OCI-LY1 (cell line): ENCODE measurements around the gene POLA1.

ENCODE experiments used
- H2AFZ ChIP-seq: fragments of 200-600 bp; sonication (generic), shearing (Covaris generic); 2 replicates; pipeline ENCODE4 v1.6.0; 2014; ENCODE audit warnings: antibody characterized with exemption, mild to moderate bottlenecking, low read length
- H3F3A ChIP-seq: fragments of 200-600 bp; sonication (generic), shearing (Covaris generic); 2 replicates; pipeline ENCODE4 v1.6.0; 2014; ENCODE audit warnings: mild to moderate bottlenecking, antibody characterized with exemption, low read length, moderate library complexity; ENCODE audit not compliant: insufficient read depth
- H3K27ac ChIP-seq: fragments of 200-600 bp; sonication (generic); 2 replicates; pipeline ENCODE4 v1.5.1; 2014; ENCODE audit warnings: low read length, mixed run types, mild to moderate bottlenecking, low read depth; ENCODE audit not compliant: poor library complexity, severe bottlenecking
- H3K27me3 ChIP-seq: fragments of 200-600 bp; sonication (generic); 2 replicates; pipeline ENCODE4 v1.6.0; 2014; ENCODE audit warnings: antibody characterized with exemption, mild to moderate bottlenecking, low read length, moderate library complexity; ENCODE audit not compliant: insufficient read depth
- H3K36me3 ChIP-seq: fragments of 200-600 bp; sonication (generic); 2 replicates; pipeline ENCODE4 v1.6.1; 2014; ENCODE audit warnings: mild to moderate bottlenecking, antibody characterized with exemption, low read length, moderate library complexity, mixed read lengths; ENCODE audit not compliant: insufficient read depth
- H3K4me1 ChIP-seq: fragments of 200-600 bp; sonication (generic); 2 replicates; pipeline ENCODE4 v1.5.1; 2014; ENCODE audit warnings: mild to moderate bottlenecking, low read length, moderate library complexity; ENCODE audit not compliant: insufficient read depth, severe bottlenecking
- H3K4me2 ChIP-seq: fragments of 200-600 bp; sonication (generic), shearing (Covaris generic); 2 replicates; pipeline ENCODE4 v1.6.1; 2014; ENCODE audit warnings: low read length
- H3K4me3 ChIP-seq: fragments of 200-600 bp; sonication (generic); 2 replicates; pipeline ENCODE4 v1.5.1; 2014; ENCODE audit warnings: low read length, low read depth, mild to moderate bottlenecking, mixed read lengths; ENCODE audit not compliant: poor library complexity, severe bottlenecking
- H3K79me2 ChIP-seq: fragments of 200-600 bp; shearing (Covaris generic); 2 replicates; pipeline ENCODE4 v1.6.1; 2016; ENCODE audit warnings: mixed run types, low read length, mixed read lengths; ENCODE audit not compliant: insufficient read depth
- H3K9ac ChIP-seq: fragments of 200-600 bp; sonication (generic), shearing (Covaris generic); 2 replicates; pipeline ENCODE4 v1.6.1; 2014; ENCODE audit warnings: mild to moderate bottlenecking, low read length, mixed read lengths
- H3K9me2 ChIP-seq: fragments of 200-600 bp; sonication (generic), shearing (Covaris generic); 2 replicates; pipeline ENCODE4 v1.6.1; 2014; ENCODE audit warnings: low read depth, mild to moderate bottlenecking, low read length, mixed read lengths
- H3K9me3 ChIP-seq: fragments of 200-600 bp; shearing (Covaris generic); 2 replicates; pipeline ENCODE4 v1.6.1; 2014; ENCODE audit warnings: low read length, mixed read lengths
- H4K20me1 ChIP-seq: fragments of 200-600 bp; sonication (generic), shearing (Covaris generic); 2 replicates; pipeline ENCODE4 v1.6.0; 2016; ENCODE audit warnings: mild to moderate bottlenecking, low read length; ENCODE audit not compliant: insufficient read depth
- CTCF ChIP-seq: fragments of 200-600 bp; sonication (generic), shearing (Covaris generic); IDR thresholded peaks from 2 replicates; pipeline ENCODE4 v1.5.1; 2017; ENCODE audit warnings: mild to moderate bottlenecking, antibody characterized with exemption, low read length, moderate library complexity, mixed read lengths
- EZH2 ChIP-seq: fragments of 200-600 bp; sonication (generic), shearing (Covaris generic); IDR thresholded peaks from 2 replicates; pipeline ENCODE4 v1.8.0; 2017; ENCODE audit warnings: borderline replicate concordance, mixed run types, mild to moderate bottlenecking, antibody characterized with exemption, low read length, moderate library complexity, mixed read lengths

The POLA1 gene

GRCh38 chrX:24837966-24838365 is 144.2 kb downstream of the POLA1 start:
- no peak overlapping the region for H3K9ac ChIP-seq
- H3K4me1 ChIP-seq, result peaks cover 12% of the 10 kb centered on the region
- no peak overlapping the region for H3K27ac ChIP-seq
- no peaks in the 10 kb centered on the region for H4K20me1 ChIP-seq
- H3K36me3 ChIP-seq, result peaks cover 17% of the 10 kb centered on the region
- no peaks in the 10 kb centered on the region for H3F3A ChIP-seq
- no peak for TF ChIP-seq CTCF
- no peak for TF ChIP-seq EZH2
- H2AFZ ChIP-seq, result no peak overlapping the region
- H3K4me3 ChIP-seq, result no peak overlapping the region
- H3K79me2 ChIP-seq, result no peaks in the 10 kb centered on the region
- no peaks in the 10 kb centered on the region for H3K9me3 ChIP-seq
- no peak overlapping the region for H3K4me2 ChIP-seq
- no peaks in the 10 kb centered on the region for H3K27me3 ChIP-seq
- H3K9me2 ChIP-seq, result no peaks in the 10 kb centered on the region

- TF ChIP-seq EZH2 (no peak), CTCF (peak; percentile 47)
- peaks cover 23% of the 10 kb centered on the region for H3K36me3 ChIP-seq
Observed at GRCh38 chrX:24838629-24839028, 144.9 kb downstream of the POLA1 start.

GRCh38 chrX:24839331-24839730 is 145.6 kb downstream of the POLA1 start:
- no peak overlapping the region for H3K4me2 ChIP-seq
- no peaks in the 10 kb centered on the region for H3K79me2 ChIP-seq
- no peaks in the 10 kb centered on the region for H4K20me1 ChIP-seq
- H3K9ac ChIP-seq, result no peak overlapping the region
- no peak overlapping the region for H2AFZ ChIP-seq
- H3F3A ChIP-seq, result no peaks in the 10 kb centered on the region
- H3K4me3 ChIP-seq, result no peak overlapping the region
- no peak overlapping the region for H3K27ac ChIP-seq
- peaks cover 12% of the 10 kb centered on the region for H3K4me1 ChIP-seq
- TF ChIP-seq EZH2 (no peak), CTCF (no peak)
- H3K9me3 ChIP-seq, result no peaks in the 10 kb centered on the region
- peaks cover 23% of the 10 kb centered on the region for H3K36me3 ChIP-seq
- H3K9me2 ChIP-seq, result no peaks in the 10 kb centered on the region
- H3K27me3 ChIP-seq, result no peaks in the 10 kb centered on the region

More at GRCh38 chrX:24838629-24839028, 144.9 kb downstream of the POLA1 start:
- Histone ChIP-seq H3K4me2 (no peak overlapping the region), H4K20me1 (no peaks in the 10 kb centered on the region), H3K9ac (no peak overlapping the region), H3K79me2 (no peaks in the 10 kb centered on the region), H3K9me2 (no peaks in the 10 kb centered on the region), H3F3A (no peaks in the 10 kb centered on the region), H3K9me3 (no peaks in the 10 kb centered on the region), H3K27me3 (no peaks in the 10 kb centered on the region), H3K4me1 (peaks cover 12% of the 10 kb centered on the region), H2AFZ (no peak overlapping the region), H3K4me3 (no peak overlapping the region), H3K27ac (no peak overlapping the region)
